GM12875 (cell line): ENCODE measurements around the gene FAM53B.

Experiments used
- H3K4me3 ChIP-seq: one replicate; pipeline ENCODE4 v1.5.1; 2011; ENCODE audit warnings: low read depth, low read length, control low read depth
- TF ChIP-seq, protein P1 (sequence below): IDR thresholded peaks from 2 replicates; pipeline ENCODE4 v1.5.1; 2011; ENCODE audit warnings: low read depth, mild to moderate bottlenecking, control low read depth, inconsistent platforms, low read length, moderate library complexity, borderline replicate concordance; ENCODE audit not compliant: insufficient read depth

Gene FAM53B

GRCh38 chr10:124653811-124654651 is 90.1 kb downstream of the FAM53B start:
- no peak overlapping the region for H3K4me3 ChIP-seq
- TF ChIP-seq, protein P1, sequence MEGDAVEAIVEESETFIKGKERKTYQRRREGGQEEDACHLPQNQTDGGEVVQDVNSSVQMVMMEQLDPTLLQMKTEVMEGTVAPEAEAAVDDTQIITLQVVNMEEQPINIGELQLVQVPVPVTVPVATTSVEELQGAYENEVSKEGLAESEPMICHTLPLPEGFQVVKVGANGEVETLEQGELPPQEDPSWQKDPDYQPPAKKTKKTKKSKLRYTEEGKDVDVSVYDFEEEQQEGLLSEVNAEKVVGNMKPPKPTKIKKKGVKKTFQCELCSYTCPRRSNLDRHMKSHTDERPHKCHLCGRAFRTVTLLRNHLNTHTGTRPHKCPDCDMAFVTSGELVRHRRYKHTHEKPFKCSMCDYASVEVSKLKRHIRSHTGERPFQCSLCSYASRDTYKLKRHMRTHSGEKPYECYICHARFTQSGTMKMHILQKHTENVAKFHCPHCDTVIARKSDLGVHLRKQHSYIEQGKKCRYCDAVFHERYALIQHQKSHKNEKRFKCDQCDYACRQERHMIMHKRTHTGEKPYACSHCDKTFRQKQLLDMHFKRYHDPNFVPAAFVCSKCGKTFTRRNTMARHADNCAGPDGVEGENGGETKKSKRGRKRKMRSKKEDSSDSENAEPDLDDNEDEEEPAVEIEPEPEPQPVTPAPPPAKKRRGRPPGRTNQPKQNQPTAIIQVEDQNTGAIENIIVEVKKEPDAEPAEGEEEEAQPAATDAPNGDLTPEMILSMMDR = no peak

- H3K4me3 ChIP-seq = no peak overlapping the region
- TF ChIP-seq, protein P1 = no peak
Observed at GRCh38 chr10:124653311-124653710, 90.9 kb downstream of the FAM53B start.

DNA sequence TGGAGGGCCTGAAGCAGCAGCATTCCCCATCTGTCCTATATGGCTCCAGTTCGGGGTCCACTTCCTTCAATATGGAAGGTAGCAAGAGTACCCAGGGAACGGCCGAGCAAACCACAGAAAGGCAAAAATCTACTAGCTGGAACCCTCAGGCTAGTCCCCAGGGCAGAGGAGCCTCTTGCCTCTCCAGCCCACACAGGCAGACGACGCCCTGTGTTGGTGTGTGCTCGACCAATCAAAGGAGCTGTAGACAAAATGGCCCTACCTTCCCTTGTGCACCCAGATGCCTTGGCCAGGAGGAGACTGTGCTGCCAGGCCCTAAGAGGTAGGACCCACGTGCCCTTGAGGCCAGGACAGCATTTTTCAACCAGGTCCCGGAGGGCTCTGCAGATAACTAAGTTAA is 91.5 kb downstream of the FAM53B start:
- TF ChIP-seq, protein P1 = no peak
- no peak overlapping the region for H3K4me3 ChIP-seq

- TF ChIP-seq, protein P1 = no peak
- H3K4me3 ChIP-seq = no peak overlapping the region
Observed at GRCh38 chr10:124652200-124652599, 92.0 kb downstream of the FAM53B start.

DNA sequence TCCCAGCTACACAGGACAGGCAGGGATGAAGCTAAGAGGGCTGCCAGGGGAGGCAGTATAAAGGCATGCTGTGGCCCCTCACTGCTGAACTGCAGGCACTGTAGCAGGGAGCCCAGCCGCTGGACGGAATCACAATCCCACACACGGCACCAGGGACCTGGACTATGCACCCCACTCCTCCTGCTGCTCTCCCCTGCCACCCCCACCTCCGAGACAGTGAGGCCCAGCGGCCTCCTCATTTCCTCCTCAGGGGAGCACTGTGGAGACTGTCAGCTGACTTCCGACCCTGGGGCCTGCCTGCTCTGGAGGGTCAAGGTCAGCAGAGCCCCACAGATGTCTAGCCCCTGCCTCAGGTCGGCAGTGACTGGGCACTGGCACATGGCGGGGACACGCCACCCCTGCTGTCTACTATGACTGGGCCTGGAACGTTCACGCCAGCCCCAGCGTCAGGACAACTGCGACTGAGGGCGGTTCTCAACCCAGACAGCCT is 92.7 kb downstream of the FAM53B start:
- no peak overlapping the region for H3K4me3 ChIP-seq
- TF ChIP-seq, protein P1 = no peak

DNA sequence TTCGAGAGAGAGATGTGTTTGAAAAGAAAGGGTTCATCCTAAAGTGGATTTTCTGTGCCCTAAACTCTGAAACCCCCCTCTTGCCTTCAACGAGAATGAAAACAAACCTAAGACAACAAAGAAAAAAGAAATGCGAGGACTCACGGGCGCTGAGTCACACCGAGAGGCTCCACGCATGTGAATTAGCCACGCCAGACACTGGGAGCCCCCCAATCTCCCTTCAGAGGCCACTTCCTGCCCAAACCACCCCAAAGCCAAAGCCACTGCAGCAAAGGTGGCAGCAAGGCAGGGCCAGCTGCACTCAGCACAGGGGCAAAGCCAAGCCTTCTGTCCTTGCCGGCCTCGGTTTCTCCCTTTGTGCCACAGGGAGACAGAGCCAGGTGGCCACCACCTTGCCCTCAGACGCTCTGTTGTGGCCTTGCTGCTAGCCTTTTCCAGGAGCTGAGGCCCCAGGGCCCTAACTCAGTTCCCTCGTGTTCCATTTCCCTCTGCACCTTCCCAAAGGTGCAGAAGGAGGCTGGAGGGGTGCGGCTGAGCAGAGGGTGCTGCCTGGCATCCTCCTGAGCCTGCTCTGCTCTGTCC is 93.3 kb downstream of the FAM53B start:
- TF ChIP-seq, protein P1 = no peak
- no peak overlapping the region for H3K4me3 ChIP-seq

DNA sequence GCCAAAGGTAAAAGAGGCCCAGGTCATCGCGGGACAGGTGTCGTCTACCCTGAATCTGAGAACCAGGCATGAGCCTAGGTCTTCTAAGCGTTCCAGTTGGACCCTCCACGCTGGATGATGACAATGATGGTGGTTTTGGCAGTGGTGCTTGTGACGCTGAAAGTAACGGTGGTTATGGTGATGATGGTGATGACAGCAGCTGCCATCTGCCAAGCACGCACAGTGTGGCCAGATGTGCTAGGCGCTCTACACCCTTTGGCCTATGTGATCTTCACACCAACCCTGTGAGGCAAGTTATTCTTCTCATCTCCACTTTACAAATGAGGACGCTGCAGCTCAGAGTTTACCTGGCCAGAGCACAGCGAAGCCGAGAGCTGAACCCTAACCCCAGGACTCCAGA is 93.9 kb downstream of the FAM53B start:
- no peak overlapping the region for H3K4me3 ChIP-seq
- TF ChIP-seq, protein P1 = no peak
